ENCODE data around the gene GABRD. TPM values are rescaled to one million over a fixed set of nuclear protein-coding genes. Genes with fewer than 3 reads are reported as not detected.

Gene GABRD
- total RNA-seq, 4 donors from 2014 or later = 0.83 TPM; not detected in 3

- TF ChIP-seq POLR2A (IDR thresholded peaks at IDR 0.05) (no peak), CTCF (IDR thresholded peaks at IDR 0.05) (no peak)
- Histone ChIP-seq H3K27me3 (no peaks in the 10 kb centered on the region), H3K27ac (no peak overlapping the region), H3K9me3 (no peaks in the 10 kb centered on the region), H3K4me1 (peaks cover 0 to 6% of the 10 kb centered on the region in 2 donors), H3K4me3 (no peak overlapping the region), H3K36me3 (no peaks in the 10 kb centered on the region)
- intact Hi-C loops (cut with DNase I; ENCODE audit: low total_unique reads) = no loop called here
- no peak for DNase-seq
Measured at GRCh38 chr1:2041887-2042286, 22.7 kb downstream of the GABRD start.

DNA sequence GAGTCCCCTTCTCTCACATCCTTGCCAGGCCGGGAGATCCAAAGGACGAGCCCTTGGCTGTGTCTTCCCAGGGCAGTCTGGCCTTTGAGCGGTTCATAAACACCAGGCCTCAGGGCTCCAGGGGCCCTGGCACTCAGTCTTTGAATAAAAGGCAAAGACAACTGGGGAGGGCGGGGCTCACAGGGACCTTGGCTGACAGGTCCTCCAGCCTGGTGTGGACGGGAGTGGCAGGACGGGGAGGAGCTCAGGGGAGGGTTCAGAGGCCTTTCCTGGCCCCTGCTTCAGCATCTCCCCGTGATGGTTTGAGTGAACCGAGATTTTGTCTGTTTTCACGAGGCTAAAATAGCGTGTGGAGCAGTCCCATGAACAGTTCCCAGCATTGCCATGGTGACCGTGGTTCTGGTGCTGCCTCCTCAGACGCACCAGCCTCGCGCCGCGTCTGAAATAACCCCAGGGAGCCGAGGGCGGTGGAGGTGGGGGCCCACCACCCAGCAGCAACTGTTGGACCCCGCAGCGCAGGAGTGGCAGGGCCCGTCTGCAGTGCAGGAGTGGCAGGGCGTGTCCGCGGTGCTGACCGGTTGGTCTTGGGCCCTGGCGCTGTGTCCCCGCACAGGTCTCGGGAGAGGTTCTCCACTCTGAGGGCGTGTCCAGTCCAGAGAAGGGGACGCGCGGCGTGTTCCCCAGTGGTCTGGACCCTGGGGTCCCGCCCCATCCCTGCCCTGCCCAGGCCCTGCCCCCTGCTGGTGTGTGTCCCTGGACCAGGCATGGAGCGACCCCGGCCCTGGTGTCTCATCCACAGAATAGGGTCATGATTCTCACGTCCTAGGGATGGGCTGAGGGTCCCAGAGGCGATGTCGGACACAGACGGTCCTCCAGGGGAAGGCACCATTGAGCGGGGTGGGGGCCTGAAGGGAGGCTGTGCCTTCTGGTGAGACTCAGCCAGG lies 24.0 kb downstream of the GABRD start:
- intact Hi-C loops (cut with DNase I; ENCODE audit: low total_unique reads) = no loop called here
- Histone ChIP-seq H3K36me3 (no peaks in the 10 kb centered on the region), H3K4me3 (no peak overlapping the region), H3K27ac (no peak overlapping the region), H3K4me1 (peaks cover 0 to 6% of the 10 kb centered on the region in 2 donors), H3K9me3 (no peaks in the 10 kb centered on the region), H3K27me3 (no peaks in the 10 kb centered on the region)
- TF ChIP-seq CTCF (IDR thresholded peaks at IDR 0.05) (no peak), POLR2A (IDR thresholded peaks at IDR 0.05) (no peak)
- DNase-seq = no peak

- Histone ChIP-seq H3K27me3 (no peaks in the 10 kb centered on the region), H3K9me3 (no peaks in the 10 kb centered on the region), H3K36me3 (no peaks in the 10 kb centered on the region), H3K27ac (no peak overlapping the region), H3K4me1 (peaks cover 0 to 6% of the 10 kb centered on the region in 2 donors), H3K4me3 (no peak overlapping the region)
- intact Hi-C loops (cut with DNase I; ENCODE audit: low total_unique reads) = no loop called here
- no peak for DNase-seq
- no peak for TF ChIP-seq POLR2A (IDR thresholded peaks at IDR 0.05)
- TF ChIP-seq CTCF (IDR thresholded peaks at IDR 0.05) = no peak
Measured at GRCh38 chr1:2043886-2044285, 24.7 kb downstream of the GABRD start.

- TF ChIP-seq POLR2A (IDR thresholded peaks at IDR 0.05) (no peak), CTCF (IDR thresholded peaks at IDR 0.05) (peak; percentile 44 to 94 (median 82))
- DNase-seq = peak; percentile 24 to 73
- H3K4me1 ChIP-seq = peaks cover 0 to 6% of the 10 kb centered on the region in 2 donors
- H3K4me3 ChIP-seq = no peak overlapping the region
- H3K36me3 ChIP-seq = no peaks in the 10 kb centered on the region
- H3K9me3 ChIP-seq = no peaks in the 10 kb centered on the region
- intact Hi-C loops (cut with DNase I; ENCODE audit: low total_unique reads) = loop anchor here (5.0 kb wide), 1 partner anchor 102 kb away; no protein-coding TSS in a partner anchor
- peaks cover 3 to 6% of the 10 kb centered on the region in 2 donors for H3K27me3 ChIP-seq
- H3K27ac ChIP-seq = no peak overlapping the region
Measured at GRCh38 chr1:2044510-2045319, 25.6 kb downstream of the GABRD start.
